Transverse colon (tissue), 4 donors: ENCODE measurements around the gene CCDC51. TPM values are rescaled to one million over a fixed set of nuclear protein-coding genes. Genes with fewer than 3 reads are reported as not detected.

ENCODE experiments used
- DNase-seq: peaks from one replicate; pipeline ENCODE4 v3.0.0-alpha.2; 2019
- H3K27ac ChIP-seq, 4 donors: fragments of 200-600 bp; sonication (generic); 2 replicates each; pipeline ENCODE4 v1.5.1; 2016 to 2018; ENCODE audit warnings: inconsistent platforms in 4 of 4
- H3K27me3 ChIP-seq: fragments of 200-600 bp; sonication (generic); 2 replicates; pipeline ENCODE4 v1.5.1; 2017; ENCODE audit warnings: inconsistent platforms
- H3K36me3 ChIP-seq, 4 donors: fragments of 200-600 bp; sonication (generic); 2 replicates each; pipeline ENCODE4 v1.5.1; 2017 to 2019; ENCODE audit warnings: inconsistent platforms in 4 of 4
- H3K4me1 ChIP-seq, 4 donors: fragments of 200-600 bp; sonication (generic); 2 replicates each; pipeline ENCODE4 v1.5.1; 2017 to 2020; ENCODE audit warnings: inconsistent platforms in 4 of 4
- H3K4me3 ChIP-seq, 4 donors: fragments of 200-600 bp; sonication (generic); 1 replicate in 1 of 4; 2 replicates in 3 of 4; pipeline versions ENCODE4 v1.5.1 to v1.6.1; 2017 to 2019; ENCODE audit warnings: inconsistent platforms in 4 of 4
- H3K9me3 ChIP-seq, 2 donors: fragments of 200-600 bp; sonication (generic); 2 replicates each; pipeline ENCODE4 v1.5.1; 2017 to 2019; ENCODE audit warnings: inconsistent platforms in 2 of 2
- EP300 ChIP-seq: sonication (generic); formaldehyde crosslinking; IDR thresholded peaks from one replicate; pipeline ENCODE4 v1.6.1; 2017; ENCODE audit warnings: antibody characterized with exemption, low read depth
- POLR2A ChIP-seq: fragments of 450-650 bp; IDR thresholded peaks from one replicate; pipeline ENCODE4 v1.6.1; 2016; ENCODE audit warnings: antibody characterized with exemption, mild to moderate bottlenecking, moderate library complexity
- POLR2AphosphoS5 ChIP-seq, 3 donors: sonication (generic); formaldehyde crosslinking; IDR thresholded peaks; one replicate each; pipeline ENCODE4 v1.6.1; 2016; ENCODE audit warnings: antibody characterized with exemption in 3 of 3
- WGBS, 2 donors: methylation state at CpG; one replicate each; pipeline ENCODE4 v1.1.5; 2018; ENCODE audit warnings: low coverage in 1 of 2; 5-methylcytosine and 5-hydroxymethylcytosine counted together
- in situ Hi-C, 4 donors: fragments of 200-750 bp; cut with MboI; loops; one replicate each; pipeline versions ENCODE4 v1.15.0 to v1.15.1; 2017; ENCODE audit warnings: low sequenced_read_pairs in 3 of 4, low pct_ligation_motif_present in 1 of 4, low pct_unique_long_range_greater_than_20kb in 1 of 4
- intact Hi-C: fragments of 100-400 bp; cut with DNase I; formaldehyde crosslinking; loops from one replicate; pipeline ENCODE4 v1.15.1; 2023; ENCODE audit warnings: low total_unique reads
- total RNA-seq, 4 donors: library from RNA; depleted of rRNA; stranded (reverse); fragments of >200 nt; gene quantifications; one replicate each; pipeline ENCODE4 v1.1.0, GENCODE V29; 2016
- TF ChIP-seq, protein P1 (sequence below), 5 experiments: fragments of 200-600 bp in 3 of 5; fragments of 450-650 bp in 2 of 5; sonication (generic) in 3 of 5; IDR thresholded peaks; 1 replicate in 2 of 5; 2 replicates in 3 of 5; pipeline ENCODE4 v1.5.1; 2016 to 2017; ENCODE audit warnings: antibody characterized with exemption in 5 of 5, inconsistent platforms in 3 of 5, mild to moderate bottlenecking in 2 of 5, moderate library complexity in 1 of 5

The CCDC51 gene
- total RNA-seq, 4 donors from 2014 or later = 2.8 to 14.1 (median 8.2) TPM

GRCh38 chr3:48405343-48405881 lies 34.5 kb downstream of the CCDC51 start:
- in situ Hi-C loops = loop anchor here in 1 of 4 donors (10.0 kb wide), 1 partner anchor 131 kb away; no protein-coding TSS in a partner anchor
- WGBS, 2 donors = 89% methylated on average over 10 of the region's 13 CpGs; no CpG with 5 or more reads in 1 of the 2 donors
- peaks cover 0 to 15% (median 5%) of the 10 kb centered on the region in 4 donors for H3K36me3 ChIP-seq
- no peak for DNase-seq
- no peak overlapping the region for H3K4me3 ChIP-seq
- peaks cover 3 to 16% (median 7%) of the 10 kb centered on the region in 4 donors for H3K4me1 ChIP-seq
- H3K27me3 ChIP-seq = no peaks in the 10 kb centered on the region
- intact Hi-C loops = no loop called here
- H3K9me3 ChIP-seq = no peaks in the 10 kb centered on the region
- no peak overlapping the region for H3K27ac ChIP-seq
- TF ChIP-seq POLR2A (no peak), POLR2AphosphoS5 (IDR thresholded peaks at IDR 0.05) (no peak), EP300 (no peak)
- TF ChIP-seq, protein P1, sequence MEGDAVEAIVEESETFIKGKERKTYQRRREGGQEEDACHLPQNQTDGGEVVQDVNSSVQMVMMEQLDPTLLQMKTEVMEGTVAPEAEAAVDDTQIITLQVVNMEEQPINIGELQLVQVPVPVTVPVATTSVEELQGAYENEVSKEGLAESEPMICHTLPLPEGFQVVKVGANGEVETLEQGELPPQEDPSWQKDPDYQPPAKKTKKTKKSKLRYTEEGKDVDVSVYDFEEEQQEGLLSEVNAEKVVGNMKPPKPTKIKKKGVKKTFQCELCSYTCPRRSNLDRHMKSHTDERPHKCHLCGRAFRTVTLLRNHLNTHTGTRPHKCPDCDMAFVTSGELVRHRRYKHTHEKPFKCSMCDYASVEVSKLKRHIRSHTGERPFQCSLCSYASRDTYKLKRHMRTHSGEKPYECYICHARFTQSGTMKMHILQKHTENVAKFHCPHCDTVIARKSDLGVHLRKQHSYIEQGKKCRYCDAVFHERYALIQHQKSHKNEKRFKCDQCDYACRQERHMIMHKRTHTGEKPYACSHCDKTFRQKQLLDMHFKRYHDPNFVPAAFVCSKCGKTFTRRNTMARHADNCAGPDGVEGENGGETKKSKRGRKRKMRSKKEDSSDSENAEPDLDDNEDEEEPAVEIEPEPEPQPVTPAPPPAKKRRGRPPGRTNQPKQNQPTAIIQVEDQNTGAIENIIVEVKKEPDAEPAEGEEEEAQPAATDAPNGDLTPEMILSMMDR (IDR thresholded peaks at IDR 0.05) = no peak

DNA sequence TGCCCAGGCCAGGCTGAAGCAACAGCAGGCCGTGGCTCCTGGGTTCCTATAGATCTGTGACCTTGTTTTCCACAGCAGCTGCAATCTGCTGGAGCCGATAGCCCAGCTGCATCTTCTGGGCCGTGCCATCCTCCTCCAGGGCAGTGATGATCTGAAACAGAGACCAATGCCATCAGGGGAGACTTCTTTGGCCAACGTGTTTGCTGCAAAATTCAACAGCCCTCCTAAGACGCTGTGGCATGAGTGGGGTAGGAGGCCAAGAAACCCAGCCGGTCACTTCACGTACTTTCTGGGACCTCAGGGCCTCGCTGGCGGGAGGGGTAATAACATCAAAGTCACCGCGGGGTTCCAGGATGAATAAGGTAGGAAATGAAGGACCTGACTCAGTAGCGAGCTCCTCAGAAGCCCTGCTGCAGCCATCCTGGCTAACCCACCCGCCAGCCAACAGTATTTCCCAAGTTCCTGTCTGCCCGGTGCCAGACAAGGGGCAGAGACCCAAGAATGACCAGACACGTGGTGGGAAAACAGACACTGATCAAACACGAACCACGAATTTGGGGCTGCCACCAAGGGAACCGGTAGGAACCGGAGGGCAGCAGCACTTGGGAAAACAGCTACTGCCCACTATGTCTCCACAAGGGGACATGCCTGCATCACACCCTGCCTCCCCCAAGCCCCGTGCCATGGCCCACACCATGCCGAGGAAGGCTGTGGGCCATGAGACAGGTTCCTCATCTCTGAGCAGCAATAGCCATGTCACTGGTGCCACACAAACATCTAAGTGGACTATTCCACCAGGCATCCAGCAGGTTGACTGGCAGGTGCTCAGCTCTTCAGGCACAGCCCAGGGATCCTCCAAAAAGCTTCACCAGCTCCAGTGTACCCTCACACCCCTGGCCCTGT lies 35.2 kb downstream of the CCDC51 start:
- H3K9me3 ChIP-seq = no peaks in the 10 kb centered on the region
- no peak for DNase-seq
- no peak overlapping the region for H3K4me3 ChIP-seq
- 84 to 92% methylated on average over 2 to 20 of the region's 21 CpGs for WGBS, 2 donors
- peak overlapping the region in 3 of 4 donors; percentile 74 to 88 (median 86) for H3K27ac ChIP-seq
- in situ Hi-C loops = loop anchor here in 2 of 4 donors (5.0 to 10.0 kb wide), 2 partner anchors 33 to 130 kb away; no protein-coding TSS in a partner anchor
- TF ChIP-seq POLR2AphosphoS5 (IDR thresholded peaks at IDR 0.05) = no peak
- TF ChIP-seq, protein P1 (IDR thresholded peaks at IDR 0.05) = no peak
- no peak for TF ChIP-seq EP300
- TF ChIP-seq POLR2A = no peak
- H3K4me1 ChIP-seq = peaks cover 3 to 16% (median 7%) of the 10 kb centered on the region in 4 donors
- H3K36me3 ChIP-seq = peaks cover 0 to 13% (median 5%) of the 10 kb centered on the region in 4 donors
- no peaks in the 10 kb centered on the region for H3K27me3 ChIP-seq
- intact Hi-C loops = no loop called here

GRCh38 chr3:48403533-48404439 lies 36.1 kb downstream of the CCDC51 start:
- TF ChIP-seq POLR2AphosphoS5 (IDR thresholded peaks at IDR 0.05) (no peak), POLR2A (no peak), EP300 (no peak)
- TF ChIP-seq, protein P1 (IDR thresholded peaks at IDR 0.05) = no peak
- intact Hi-C loops (loop anchor here (2.0 kb wide), 1 partner anchor 27 kb away; the partner anchor contains the start of gene PLXNB1), in situ Hi-C loops (loop anchor here in 2 of 4 donors (5.0 to 10.0 kb wide), 2 partner anchors 34 to 129 kb away; no protein-coding TSS in a partner anchor)
- Histone ChIP-seq H3K36me3 (peaks cover 0 to 6% (median 3%) of the 10 kb centered on the region in 4 donors), H3K9me3 (no peaks in the 10 kb centered on the region), H3K27me3 (no peaks in the 10 kb centered on the region), H3K4me1 (peaks cover 3 to 16% (median 7%) of the 10 kb centered on the region in 4 donors), H3K27ac (peak overlapping the region; percentile 74 to 88 (median 82)), H3K4me3 (no peak overlapping the region)
- 86% methylated on average over 15 of the region's 15 CpGs; no CpG with 5 or more reads in 1 of the 2 donors for WGBS, 2 donors
- DNase-seq = no peak
